NB4 (cell line): ENCODE results near the gene ACOXL.

Source experiments
- CTCF ChIP-seq: IDR thresholded peaks from one replicate; pipeline ENCODE4 v1.5.1; 2012; ENCODE audit warnings: low read depth, low read length
- MAX ChIP-seq: IDR thresholded peaks from 2 replicates; pipeline ENCODE4 v1.6.1; 2011; ENCODE audit warnings: low read depth, low read length
- POLR2A ChIP-seq: IDR thresholded peaks from 2 replicates; pipeline ENCODE4 v1.6.1; 2011; ENCODE audit warnings: mild to moderate bottlenecking; ENCODE audit not compliant: insufficient read length; ENCODE audit errors: extremely low read depth

DNA sequence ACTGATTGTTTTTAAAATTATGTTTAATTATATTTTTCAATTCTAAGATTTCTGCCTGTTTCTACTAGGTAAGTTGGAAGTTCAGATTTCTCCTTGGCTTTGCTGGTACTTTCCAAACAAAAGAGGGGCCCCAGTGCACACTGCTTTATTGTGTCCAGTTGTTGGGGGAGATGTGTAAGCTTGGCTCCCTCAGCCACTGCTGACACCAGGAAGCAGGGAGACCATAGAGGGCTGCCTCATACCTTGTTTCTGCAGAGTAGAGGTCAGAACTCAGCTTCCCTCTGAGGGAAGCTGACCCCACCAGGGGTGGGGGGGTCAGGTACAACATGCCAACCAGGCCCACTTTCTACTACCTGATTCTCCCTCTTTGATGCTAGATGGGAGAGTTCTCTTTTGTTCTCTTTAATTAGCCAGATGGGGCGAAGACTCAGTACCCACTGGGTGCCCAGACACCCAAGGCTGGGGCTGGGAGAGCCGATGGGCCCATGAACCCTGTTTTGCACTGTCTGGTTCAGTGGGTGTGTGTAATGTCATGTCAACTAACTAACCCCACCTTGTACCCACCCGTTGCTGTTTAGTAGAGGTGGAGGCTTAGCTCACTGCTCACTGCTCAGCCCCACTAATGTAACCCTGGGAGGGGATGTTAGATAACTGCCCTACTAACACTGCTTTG lies 403.0 kb downstream of the ACOXL start:
- TF ChIP-seq POLR2A (no peak), CTCF (no peak), MAX (no peak)
